NOMO-1 (cell line): ENCODE results near the gene SLC25A30.
"Not testable (repeated sequence)": the region's sequence is repeated elsewhere in the genome, so short reads cannot be mapped to it uniquely, and the experiment has no call there.

ENCODE experiments used
- DNase-seq, 2 experiments: peaks; one replicate each; lab custom pipeline; 2025; ENCODE audit not compliant: unreplicated experiment in 2 of 2; lab: John Stamatoyannopoulos, UW

The SLC25A30 gene

DNA sequence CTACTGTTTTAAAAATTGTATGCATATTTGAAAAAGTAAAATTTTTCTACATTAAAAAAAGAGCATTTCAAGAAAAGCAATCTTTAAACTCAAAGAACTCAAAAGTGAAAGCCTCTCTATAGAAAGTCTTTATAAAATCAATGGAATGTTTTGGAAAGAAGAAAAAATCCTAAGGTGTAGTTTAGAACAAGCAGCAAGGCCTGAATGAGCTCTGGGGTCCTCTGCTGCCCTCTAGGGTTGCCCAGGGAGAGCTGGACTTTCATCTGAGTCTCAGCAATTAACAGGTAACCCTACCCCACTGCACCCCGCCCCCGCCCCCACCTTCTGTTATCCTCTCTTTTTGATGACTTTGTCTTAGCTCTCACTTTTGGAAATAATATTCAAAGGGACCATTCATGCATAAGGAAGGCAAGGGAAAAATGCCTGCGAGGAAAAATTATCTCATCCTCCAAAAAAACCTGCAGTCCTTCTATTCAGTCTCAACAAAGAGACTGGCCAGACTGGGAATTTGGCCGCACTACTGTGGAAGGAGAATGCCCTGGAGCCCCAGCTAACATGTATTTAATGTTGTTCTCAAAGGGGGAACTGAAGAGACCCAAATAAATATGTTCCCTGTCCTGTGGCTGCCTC, 24.1 kb downstream of the SLC25A30 start:
- no peak for DNase-seq

DNA sequence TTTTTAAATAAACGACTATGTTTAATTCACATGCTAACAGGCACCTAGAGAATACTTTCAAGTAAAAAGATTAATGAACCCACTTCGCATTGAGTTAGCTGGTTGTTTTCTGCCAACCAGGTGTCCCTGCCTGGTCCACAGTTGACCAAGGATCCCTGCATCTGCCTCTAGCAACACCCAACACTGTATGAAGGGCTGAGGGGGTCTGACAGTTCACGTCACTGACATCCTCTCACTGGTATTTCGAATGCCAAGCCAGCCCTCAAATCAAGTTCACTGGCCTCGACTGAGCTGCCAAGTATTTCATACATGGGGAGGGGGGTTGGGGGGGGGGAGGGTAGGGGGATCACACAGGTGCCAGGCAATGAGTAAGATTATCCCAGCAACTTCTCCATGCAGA, 25.4 kb downstream of the SLC25A30 start:
- DNase-seq: no peak

DNA sequence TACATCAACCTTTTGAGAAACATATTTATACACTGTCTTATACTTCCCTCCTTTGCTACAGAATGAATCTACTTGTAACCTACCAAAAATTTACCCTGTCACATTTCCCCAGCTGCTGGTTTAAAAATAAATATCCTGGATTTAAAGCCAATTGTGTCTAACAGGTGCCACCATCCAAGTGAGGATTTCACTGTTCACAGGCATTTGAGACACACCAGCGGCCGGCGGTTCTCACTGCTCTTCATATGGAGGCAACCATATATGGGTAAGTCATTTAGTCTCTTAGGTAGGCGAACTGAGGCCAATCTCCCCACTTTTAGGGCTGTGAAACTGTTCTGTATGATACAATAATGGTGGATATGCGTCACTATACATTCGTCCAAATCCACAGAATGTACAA, 26.2 kb downstream of the SLC25A30 start:
- no peak for DNase-seq

DNA sequence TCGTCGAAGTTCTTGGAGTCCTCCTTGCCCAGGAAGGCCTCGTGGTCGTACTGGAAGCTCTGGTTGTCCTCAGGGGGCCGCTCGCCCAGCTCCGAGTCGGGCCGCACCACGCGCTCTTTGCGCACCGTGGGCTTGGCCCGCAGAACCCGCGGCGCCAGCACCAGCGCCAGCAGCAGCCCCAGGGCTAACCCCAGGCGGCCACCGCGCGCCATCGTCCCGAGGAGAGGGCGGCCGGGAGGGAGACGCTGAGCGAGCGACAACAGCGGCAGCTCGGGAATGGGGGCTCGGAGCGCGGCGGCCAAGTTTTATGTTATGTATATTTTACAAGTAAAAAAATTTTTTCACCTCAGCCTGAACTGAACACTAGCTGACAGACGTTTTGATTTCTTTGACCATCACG, 27.0 kb downstream of the SLC25A30 start:
- DNase-seq: not testable (repeated sequence)

DNA sequence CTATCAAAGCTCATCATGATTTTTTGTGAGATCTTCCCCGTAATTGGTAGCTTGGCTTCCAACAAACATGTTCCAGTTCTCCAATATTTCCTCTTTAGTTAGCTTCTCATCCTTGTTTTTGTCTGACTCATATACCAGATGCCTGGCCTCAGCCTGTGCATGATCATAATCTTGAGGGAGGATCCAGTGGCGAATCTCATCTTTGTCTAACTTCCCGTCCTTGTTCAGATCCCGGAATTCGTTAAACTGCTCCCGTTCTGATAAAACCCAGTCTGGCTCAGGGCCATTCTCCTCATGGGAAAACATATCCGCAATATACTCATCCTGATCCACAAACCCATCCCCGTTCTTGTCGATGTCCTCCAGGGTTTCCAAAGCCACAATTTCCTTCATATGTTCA, 27.8 kb downstream of the SLC25A30 start:
- DNase-seq: not testable (repeated sequence)

DNA sequence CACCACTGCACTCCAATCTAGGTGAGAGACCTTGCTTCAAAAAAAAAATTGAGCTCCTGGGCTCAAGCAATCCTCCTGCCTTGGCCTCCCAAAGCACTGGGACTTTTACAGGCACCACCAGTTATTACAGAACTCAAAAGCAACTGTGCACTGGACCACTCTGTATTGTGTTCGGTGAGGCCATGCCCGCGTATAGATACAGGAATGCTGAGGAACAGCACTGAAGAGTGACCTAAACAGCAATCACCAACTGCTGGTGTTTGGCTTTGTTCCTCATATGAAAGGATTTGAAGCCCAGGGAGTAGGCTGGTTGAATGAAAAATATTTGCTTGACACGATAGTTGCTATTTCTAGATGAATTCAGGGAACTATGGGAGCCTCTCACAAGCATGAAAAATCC, 29.5 kb downstream of the SLC25A30 start:
- DNase-seq: no peak

DNA sequence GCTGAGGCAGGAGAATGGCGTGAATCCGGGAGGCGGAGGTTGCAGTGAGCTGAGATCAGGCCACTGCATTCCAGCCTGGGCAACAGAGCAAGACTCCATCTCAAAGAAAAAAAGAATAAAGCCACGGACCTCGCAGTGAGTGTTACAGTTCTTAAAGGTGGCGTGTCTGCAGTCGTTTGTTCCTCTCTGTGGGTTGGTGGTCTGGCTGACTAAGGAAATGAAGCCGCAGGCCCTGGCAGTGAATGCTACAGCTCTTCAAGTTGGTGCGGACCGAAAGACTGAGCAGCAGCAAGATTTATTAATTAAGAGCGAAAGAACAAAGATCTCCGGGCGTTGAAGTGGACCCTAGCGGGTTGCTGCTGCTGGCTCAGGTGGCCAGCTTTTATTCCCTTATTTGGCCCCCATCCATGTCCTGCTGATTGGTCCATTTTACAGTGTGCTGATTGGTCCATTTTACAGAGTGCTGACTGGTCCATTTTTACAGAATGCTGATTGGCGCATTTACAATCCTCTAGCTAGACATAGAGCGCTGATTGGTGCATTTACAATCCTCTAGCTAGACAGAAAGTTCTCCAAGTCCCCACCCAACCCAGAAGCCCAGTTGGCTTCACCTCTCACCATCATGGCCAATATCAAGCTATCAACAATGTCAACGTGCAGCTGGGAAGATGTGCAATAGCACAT, 31.1 kb downstream of the SLC25A30 start:
- not testable (repeated sequence) for DNase-seq

DNA sequence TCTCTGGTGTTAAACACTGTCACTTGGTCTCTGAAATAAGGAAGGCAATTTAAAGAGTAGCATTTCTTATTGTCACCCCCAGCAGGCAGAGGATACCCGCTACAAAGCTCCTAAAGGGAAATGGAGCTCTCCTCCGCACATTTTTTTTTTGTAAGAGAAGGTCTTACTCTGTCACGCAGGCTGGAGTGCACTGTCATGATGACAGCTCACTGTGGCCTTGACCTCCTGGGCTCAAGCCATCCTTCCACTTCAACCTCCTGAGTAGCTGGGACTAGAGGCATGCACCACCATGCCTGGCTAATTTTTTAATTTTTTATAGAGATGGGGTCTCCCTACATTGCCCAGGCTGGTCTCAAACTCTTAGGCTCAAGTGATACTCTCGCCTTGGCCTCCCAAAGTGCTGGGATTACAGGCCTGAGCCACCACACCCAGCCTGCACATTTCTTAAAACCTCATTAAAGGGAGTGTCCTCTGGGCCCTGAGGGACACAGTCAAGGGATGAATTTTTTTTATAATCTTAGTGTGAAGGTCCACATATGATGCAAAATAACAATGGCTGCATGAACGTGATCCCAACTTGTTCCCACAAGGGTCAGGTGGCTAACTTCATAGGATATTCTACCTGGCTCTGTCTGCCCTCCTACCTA, 32.1 kb downstream of the SLC25A30 start:
- no peak for DNase-seq

DNA sequence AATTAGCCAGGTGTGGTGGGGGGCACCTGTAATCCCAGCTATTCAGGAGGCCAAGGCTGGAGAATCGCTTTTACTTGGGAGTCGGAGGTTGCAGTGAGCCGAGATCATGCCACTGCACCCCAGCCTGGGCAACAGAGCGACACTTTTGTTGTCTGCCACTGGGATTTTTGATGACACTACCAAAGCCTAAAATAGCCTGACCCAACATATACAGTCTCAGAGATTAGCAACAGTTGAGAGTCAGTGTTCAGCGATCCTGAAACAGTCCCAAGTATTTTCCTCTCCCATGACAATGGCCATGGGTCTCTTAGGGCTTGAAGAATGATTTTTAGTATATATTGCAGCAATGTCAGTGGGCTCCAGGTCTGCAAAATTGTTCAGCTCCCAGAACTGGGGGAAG, 32.9 kb downstream of the SLC25A30 start:
- DNase-seq: no peak

DNA sequence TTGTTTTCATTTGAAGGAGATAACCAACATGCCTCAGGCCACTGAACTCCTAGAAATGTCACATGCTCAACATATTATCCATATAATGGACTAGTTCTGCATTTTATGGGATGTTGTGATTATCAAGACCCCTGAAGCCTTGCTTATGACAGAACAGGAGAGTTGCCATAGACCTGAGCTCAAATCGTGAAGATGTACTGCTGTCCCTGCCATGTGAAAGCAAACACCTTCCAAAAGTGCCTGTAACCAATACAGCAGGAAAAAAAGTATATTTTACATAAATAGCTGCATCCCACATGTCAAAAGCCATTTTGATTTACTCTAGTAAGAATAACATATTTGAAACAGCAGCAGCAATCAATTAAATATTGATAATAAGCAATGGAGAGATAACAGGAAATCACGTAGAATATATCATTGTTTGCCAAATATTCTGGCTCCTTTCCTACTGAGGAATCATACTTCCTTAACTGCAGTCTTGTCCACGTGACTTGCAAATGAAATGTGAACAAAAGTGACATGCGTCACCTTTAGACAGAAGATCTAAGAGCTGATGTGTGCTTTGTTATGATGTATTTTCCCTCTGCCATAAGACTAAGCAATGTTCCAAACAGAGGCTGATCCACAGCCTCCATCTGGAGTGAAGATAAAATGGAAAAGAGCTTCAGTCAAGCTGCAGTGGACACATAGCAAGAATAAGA, 33.5 kb downstream of the SLC25A30 start:
- no peak for DNase-seq

DNA sequence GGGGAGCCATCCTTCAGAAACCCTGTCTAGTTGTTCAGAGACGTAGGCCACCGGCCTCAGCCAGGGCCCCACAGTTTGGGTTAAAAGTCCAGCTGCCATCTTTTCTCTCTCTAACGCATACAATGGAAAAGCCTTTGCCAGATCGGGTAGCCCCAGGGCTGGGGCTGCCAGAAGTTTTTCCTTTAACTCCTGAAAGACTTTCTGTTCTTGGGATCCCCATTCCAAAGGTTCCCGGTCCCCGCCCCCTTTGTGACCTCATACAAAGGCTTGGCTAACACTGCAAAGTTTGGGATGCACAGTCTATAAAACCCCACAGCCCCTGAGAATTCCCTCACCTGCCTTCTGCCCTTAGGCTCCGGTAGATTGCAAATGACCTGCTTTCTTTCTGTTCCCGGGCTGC, 35.4 kb downstream of the SLC25A30 start:
- not testable (repeated sequence) for DNase-seq

DNA sequence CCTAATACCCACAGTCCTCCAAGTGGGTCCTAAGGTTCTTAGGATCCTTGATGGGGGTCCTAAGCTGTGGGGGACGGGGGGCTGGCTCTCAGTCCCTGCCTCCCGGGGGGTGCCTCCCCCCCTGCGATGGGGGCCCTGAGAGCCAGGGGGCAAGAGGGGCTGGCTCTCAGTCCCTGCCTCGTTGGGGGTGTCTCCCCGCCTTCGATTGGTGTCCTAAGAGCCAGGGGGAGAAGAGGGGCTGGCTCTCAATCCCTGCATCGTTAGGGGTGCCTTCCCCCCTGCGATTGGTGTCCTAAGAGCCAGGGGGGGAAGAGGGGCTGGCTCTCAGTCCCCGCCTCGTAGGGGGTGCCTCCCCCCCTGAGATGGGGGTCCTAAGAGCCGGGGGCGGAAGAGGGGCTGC, 37.0 kb downstream of the SLC25A30 start:
- DNase-seq: no peak

DNA sequence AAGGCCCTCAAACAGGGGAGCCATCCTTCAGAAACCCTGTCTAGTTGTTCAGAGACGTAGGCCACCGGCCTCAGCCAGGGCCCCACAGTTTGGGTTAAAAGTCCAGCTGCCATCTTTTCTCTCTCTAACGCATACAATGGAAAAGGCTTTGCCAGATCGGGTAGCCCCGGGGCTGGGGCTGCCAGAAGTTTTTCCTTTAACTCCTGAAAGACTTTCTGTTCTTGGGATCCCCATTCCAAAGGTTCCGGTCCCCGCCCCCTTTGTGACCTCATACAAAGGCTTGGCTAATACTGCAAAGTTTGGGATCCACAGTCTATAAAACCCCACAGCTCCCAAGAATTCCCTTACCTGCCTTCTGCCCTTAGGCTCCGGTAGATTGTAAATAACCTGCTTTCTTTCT, 37.5 kb downstream of the SLC25A30 start:
- DNase-seq: not testable (repeated sequence)

DNA sequence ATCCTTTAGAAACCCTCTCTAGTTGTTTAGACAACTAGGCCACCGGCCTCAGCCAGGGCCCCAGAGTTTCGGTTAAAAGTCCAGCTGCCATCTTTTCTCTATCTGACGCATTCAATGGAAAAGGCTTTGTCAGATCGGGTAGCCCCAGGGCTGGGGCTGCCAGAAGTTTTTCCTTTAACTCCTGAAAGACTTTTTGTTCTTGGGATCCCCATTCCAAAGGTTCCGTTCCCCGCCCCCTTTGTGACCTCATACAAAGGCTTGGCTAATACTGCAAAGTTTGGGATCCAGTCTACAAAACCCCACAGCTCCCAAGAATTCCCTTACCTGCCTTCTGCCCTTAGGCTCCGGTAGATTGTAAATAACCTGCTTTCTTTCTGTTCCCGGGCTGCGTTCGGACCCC, 38.7 kb downstream of the SLC25A30 start:
- DNase-seq: not testable (repeated sequence)

DNA sequence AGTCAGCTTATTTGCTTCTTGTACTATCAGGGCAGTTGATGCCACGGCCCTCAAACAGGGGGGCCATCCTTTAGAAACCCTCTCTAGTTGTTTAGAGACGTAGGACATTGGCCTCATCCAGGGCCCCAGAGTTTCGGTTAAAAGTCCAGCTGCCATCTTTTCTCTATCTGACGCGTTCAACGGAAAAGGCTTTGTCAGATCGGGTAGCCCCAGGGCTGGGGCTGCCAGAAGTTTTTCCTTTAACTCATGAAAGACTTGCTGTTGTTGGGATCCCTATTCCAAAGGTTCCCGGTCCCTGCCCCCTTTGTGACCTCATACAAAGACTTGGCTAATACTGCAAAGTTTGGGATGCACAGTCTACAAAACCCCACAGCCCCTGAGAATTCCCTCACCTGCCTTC, 39.4 kb downstream of the SLC25A30 start:
- DNase-seq: not testable (repeated sequence)

DNA sequence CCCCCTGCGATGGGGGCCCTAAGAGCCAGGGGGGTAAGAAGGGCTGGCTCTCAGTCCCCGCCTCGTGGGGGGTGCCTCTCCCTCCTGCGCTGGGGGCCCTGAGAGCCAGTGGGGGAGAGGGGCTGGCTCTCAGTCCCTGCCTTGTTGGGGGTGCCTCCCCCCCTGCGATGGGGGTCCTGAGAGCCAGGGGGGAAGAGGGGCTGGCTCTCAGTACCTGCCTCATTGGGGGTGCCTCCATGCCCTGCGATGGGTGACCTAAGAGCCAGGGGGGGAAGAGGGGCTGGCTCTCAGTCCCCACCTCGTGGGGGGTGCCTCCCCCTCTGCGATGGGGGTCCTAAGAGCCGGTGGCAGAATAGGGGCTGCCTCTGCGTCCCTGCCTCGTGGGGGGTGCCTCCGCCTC, 40.9 kb downstream of the SLC25A30 start:
- not testable (repeated sequence) for DNase-seq

DNA sequence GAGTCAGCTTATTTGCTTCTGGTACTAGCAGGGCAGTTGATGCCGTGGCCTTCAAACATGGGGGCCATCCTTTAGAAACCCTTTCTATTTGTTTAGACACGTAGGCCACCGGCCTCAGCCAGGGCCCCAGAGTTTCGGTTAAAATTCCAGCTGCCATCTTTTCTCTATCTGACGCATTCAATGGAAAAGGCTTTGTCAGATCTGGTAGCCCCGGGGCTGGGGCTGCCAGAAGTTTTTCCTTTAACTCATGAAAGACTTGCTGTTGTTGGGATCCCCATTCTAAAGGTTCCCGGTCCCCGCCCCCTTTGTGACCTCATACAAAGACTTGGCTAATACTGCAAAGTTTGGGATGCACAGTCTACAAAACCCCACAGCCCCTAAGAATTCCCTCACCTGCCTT, 41.5 kb downstream of the SLC25A30 start:
- DNase-seq: not testable (repeated sequence)

DNA sequence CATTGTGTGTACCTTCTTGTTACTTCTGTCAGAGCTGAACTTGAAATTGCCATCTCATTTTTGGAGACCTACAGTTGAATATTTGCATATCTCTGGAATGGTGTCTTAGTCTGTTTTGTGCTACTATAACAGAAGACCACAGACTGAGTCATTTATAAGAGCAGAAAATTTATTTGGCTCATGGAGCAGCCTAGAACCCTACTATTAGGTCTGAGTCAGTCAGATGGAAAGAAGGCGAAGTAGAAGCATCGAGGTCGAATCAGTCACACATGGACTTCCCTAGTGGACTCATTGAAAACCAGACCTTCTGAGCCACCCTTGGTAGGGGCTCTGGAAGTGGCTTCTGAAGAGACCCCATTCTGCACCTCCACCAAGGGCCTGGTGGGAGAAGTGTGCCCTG, 43.3 kb downstream of the SLC25A30 start:
- no peak for DNase-seq

DNA sequence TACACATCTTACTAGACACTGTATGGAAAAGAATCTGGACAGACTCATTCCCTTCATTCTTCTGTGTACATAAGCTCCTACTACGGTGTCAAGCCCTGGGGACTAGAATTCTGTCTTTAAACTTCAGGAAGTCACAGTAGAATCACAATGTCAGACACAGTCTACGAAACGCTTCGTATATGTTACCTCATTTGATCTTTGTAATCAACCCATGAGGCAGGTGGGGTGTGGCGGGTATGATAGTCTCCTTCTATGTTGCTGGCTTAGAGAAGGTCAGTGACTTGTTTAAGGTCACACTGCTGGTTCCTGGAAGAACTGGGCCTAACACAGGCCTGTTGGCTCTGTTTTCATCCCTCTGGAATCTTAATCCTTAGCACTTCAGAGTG, 45.0 kb downstream of the SLC25A30 start:
- DNase-seq: no peak

DNA sequence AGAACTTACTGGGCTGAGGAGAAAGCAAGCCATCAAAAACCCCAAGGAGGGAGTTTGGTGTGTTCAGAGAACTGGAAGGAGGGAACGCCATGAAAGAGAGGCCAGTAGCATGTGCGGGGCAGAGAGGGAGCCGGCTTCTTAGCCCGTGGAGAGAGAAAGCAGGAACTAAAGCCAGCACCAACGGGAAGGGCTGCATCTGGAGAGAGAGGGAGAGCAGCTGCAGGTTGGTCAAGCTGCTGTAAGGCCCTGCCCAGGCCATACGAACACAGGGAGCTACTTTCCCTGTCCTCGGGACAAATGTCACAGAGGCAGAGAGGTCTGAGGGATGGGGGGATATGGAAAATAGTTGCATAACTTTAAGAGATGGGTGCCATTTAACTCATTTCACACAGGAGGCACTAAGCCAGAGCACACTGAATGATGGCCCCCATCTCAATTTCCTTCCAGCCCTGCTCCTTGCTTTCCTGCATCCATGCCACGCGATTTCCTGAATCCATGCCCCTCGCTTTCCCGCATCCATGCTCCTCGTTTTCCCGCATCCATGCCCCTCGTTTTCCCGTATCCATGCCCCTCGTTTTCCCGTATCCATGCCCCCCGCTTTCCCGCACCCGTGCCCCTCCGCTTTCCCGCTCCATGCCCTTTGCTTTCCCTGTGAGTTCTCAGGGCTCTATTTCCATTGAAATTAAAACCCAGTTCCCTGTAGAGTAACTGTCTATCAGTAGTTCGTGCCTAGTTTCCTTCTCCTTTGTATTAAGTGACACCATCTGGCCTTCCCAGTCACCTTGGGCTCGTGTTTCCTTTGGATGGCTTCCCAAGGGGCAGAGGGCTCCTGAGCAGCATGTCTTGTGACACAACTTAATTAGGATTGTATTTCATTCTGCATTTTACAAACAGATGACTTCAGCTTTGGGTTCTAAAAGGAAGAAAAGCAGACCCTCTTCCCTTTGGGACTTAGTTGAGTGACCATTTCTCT, 45.7 kb downstream of the SLC25A30 start:
- no peak for DNase-seq
